WERI-Rb-1 (cell line): Measurements from ENCODE around the gene SLC1A3.

Source experiments
- DNase-seq: peaks from one replicate; pipeline ENCODE4 v3.0.0-alpha.2; 2020
- H3K27ac ChIP-seq: fragments of 250-450 bp; sonication (Bioruptor Pico); 2 replicates; pipeline ENCODE4 v1.5.1; 2020; ENCODE audit warnings: mild to moderate bottlenecking, moderate library complexity
- H3K27me3 ChIP-seq: fragments of 250-450 bp; sonication (Bioruptor Pico); 2 replicates; pipeline ENCODE4 v1.5.1; 2021; ENCODE audit warnings: mild to moderate bottlenecking, low read depth, moderate library complexity; ENCODE audit not compliant: insufficient read depth, severe bottlenecking
- H3K36me3 ChIP-seq: fragments of 250-450 bp; sonication (Bioruptor Pico); 2 replicates; pipeline ENCODE4 v1.5.1; 2020; ENCODE audit warnings: mild to moderate bottlenecking, moderate library complexity
- H3K4me3 ChIP-seq: 2 replicates; pipeline ENCODE4 v1.5.1; 2011; ENCODE audit warnings: low read depth, mild to moderate bottlenecking, control low read depth, low read length
- H3K9me3 ChIP-seq: fragments of 250-450 bp; sonication (Bioruptor Pico); 2 replicates; pipeline ENCODE4 v1.5.1; 2021; ENCODE audit warnings: mild to moderate bottlenecking, moderate library complexity; ENCODE audit not compliant: severe bottlenecking
- TF ChIP-seq, protein P1 (sequence below): IDR thresholded peaks from 2 replicates; pipeline ENCODE4 v1.5.1; 2011; ENCODE audit warnings: low read depth, mild to moderate bottlenecking, control low read depth, inconsistent platforms, low read length

SLC1A3 gene

DNA sequence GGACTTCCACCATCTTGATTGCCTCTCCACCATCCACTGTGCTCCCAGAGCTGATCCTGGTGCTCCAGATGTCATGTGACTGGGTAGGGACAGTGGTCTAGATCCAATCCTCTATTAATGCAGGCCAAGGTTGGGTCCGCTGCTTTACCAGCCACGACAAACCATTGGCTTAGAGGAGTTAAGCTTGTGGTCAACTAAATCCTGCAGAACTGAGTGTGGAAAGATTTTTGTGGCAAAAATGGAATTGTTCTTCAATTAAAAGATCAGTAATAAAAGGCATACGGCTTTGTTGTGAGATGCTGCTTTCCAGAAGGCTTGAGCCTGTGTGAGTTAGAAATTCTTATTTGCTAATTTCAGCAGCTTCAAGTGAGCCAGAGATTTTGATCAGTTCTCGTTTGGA, 30.7 kb downstream of the SLC1A3 start:
- TF ChIP-seq, protein P1, sequence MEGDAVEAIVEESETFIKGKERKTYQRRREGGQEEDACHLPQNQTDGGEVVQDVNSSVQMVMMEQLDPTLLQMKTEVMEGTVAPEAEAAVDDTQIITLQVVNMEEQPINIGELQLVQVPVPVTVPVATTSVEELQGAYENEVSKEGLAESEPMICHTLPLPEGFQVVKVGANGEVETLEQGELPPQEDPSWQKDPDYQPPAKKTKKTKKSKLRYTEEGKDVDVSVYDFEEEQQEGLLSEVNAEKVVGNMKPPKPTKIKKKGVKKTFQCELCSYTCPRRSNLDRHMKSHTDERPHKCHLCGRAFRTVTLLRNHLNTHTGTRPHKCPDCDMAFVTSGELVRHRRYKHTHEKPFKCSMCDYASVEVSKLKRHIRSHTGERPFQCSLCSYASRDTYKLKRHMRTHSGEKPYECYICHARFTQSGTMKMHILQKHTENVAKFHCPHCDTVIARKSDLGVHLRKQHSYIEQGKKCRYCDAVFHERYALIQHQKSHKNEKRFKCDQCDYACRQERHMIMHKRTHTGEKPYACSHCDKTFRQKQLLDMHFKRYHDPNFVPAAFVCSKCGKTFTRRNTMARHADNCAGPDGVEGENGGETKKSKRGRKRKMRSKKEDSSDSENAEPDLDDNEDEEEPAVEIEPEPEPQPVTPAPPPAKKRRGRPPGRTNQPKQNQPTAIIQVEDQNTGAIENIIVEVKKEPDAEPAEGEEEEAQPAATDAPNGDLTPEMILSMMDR = no peak
- no peaks in the 10 kb centered on the region for H3K36me3 ChIP-seq
- no peak overlapping the region for H3K27ac ChIP-seq
- H3K27me3 ChIP-seq = no peaks in the 10 kb centered on the region
- H3K9me3 ChIP-seq = no peaks in the 10 kb centered on the region
- H3K4me3 ChIP-seq = no peak overlapping the region
- DNase-seq = no peak

DNA sequence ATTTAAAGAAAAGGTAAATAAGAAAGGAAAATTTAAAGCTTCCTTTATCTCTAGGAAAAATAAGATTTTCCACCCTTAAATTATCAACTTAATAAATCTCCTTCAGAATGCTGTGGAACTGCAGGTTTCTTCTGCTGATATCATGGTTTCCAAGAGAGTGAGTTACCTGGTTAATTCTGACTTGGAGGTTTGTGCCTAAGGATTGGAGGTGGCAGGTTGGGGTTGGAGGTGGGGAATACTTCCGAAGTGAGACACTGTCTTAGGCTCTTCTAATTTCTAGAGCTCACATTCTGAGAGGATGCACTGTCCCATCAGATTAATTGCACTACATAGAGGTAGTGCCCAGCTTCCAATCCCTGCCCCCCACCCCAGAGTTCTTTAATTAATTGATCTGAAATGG, 31.1 kb downstream of the SLC1A3 start:
- Histone ChIP-seq H3K36me3 (no peaks in the 10 kb centered on the region), H3K27ac (no peak overlapping the region), H3K4me3 (no peak overlapping the region), H3K9me3 (no peaks in the 10 kb centered on the region), H3K27me3 (no peaks in the 10 kb centered on the region)
- DNase-seq = no peak
- TF ChIP-seq, protein P1 = no peak

DNA sequence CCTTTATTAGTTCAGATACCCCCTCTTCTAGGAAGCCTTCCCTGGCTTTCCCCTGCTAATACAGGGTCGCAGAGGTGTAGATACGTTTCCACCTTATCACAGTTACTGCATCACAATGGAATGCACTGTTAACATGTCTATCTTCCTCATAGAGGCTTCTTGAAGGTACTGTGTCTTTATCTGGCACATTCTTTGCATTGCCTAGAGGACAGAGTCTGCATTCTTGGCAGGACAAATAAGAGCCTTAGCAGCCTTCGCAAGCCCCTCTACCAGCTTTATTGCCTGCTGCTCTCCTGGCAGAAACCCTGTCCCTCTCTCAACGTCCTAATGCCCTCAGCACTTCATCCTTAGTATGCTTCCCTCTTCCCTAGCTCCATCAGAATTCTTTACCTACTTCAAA, 31.6 kb downstream of the SLC1A3 start:
- Histone ChIP-seq H3K27me3 (no peaks in the 10 kb centered on the region), H3K27ac (no peak overlapping the region), H3K9me3 (no peaks in the 10 kb centered on the region), H3K4me3 (no peak overlapping the region), H3K36me3 (no peaks in the 10 kb centered on the region)
- TF ChIP-seq, protein P1 = no peak
- no peak for DNase-seq

DNA sequence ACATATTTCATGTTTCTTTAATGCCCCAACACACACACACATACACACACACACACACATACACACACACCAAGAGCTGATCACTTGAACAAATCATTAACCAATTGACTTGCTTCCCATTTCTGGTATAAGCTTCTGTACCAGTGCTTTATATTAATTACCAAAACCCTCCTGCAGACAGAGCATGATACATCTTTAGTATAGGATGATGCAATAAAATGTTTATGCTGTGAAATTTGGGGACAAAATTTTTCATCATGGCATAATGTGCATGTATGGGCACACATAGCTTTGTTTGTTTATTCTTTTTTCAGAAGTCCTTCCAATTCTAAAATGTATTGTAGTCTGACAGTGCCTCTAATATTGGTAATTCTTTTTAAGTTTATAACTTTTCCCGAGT, 34.5 kb downstream of the SLC1A3 start:
- TF ChIP-seq, protein P1 = no peak
- Histone ChIP-seq H3K27me3 (no peaks in the 10 kb centered on the region), H3K4me3 (no peak overlapping the region), H3K27ac (peak overlapping the region; percentile 43), H3K36me3 (no peaks in the 10 kb centered on the region), H3K9me3 (peaks cover 2% of the 10 kb centered on the region)
- no peak for DNase-seq

DNA sequence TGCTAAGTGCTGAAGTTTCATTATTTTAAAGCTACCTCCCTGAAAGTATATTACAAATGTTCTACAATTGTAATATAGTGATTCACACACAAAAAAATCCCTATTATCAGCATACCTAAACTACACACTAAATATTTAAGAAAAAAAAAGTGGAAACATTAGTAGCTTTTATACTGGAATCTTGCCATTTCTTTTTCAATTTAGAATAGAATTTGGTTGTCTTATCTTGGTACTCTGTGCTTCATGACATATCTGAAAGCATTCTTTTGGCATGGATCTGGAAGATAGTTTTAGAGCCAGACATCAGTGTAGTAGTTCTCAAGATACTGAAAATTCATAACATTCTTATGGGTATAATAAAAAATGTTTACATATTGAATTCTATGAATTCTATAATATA, 35.0 kb downstream of the SLC1A3 start:
- TF ChIP-seq, protein P1 = no peak
- Histone ChIP-seq H3K27ac (no peak overlapping the region), H3K27me3 (no peaks in the 10 kb centered on the region), H3K4me3 (no peak overlapping the region), H3K9me3 (peaks cover 2% of the 10 kb centered on the region), H3K36me3 (no peaks in the 10 kb centered on the region)
- no peak for DNase-seq

DNA sequence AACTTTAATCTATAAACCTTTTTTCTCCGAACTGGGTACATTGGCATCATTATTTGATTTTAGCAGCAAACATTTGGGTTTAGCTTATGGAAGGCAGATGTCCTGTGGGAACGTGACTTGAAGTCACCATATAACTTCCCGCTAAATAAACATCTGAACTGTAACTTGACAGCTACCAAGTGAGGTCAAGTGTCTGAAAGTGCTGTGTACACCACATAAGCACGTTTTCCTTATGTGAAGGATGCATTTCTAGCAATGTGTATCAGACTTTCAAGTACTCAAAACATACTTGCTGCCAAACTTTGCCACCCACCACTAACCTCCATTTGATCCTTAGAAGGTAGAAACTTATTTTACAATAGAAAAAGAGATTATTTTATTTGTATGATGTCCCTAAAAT, 35.7 kb downstream of the SLC1A3 start:
- H3K36me3 ChIP-seq = no peaks in the 10 kb centered on the region
- H3K4me3 ChIP-seq = no peak overlapping the region
- H3K27me3 ChIP-seq = no peaks in the 10 kb centered on the region
- no peak for DNase-seq
- TF ChIP-seq, protein P1 = no peak
- H3K27ac ChIP-seq = no peak overlapping the region
- peaks cover 2% of the 10 kb centered on the region for H3K9me3 ChIP-seq
